Measurements from ENCODE around the gene EHBP1. TPM values are rescaled to one million over a fixed set of nuclear protein-coding genes. Genes with fewer than 3 reads are reported as not detected.

EHBP1 gene
- total RNA-seq, 6 donors from 2014 or later: 36.2 to 78.5 (median 43.2) TPM

GRCh38 chr2:62956651-62957050 is 251.1 kb downstream of the EHBP1 start:
- Histone ChIP-seq H3K4me1 (no peaks in the 10 kb centered on the region), H3K9me3 (no peaks in the 10 kb centered on the region), H3K27me3 (no peaks in the 10 kb centered on the region), H3K27ac (no peak overlapping the region), H3K4me3 (no peak overlapping the region), H3K36me3 (peaks cover 0 to 6% (median 0%) of the 10 kb centered on the region in 4 donors)
- no peak for TF ChIP-seq POLR2A (IDR thresholded peaks at IDR 0.05)
- TF ChIP-seq POLR2AphosphoS5 (IDR thresholded peaks at IDR 0.05): no peak
- TF ChIP-seq, protein P1, sequence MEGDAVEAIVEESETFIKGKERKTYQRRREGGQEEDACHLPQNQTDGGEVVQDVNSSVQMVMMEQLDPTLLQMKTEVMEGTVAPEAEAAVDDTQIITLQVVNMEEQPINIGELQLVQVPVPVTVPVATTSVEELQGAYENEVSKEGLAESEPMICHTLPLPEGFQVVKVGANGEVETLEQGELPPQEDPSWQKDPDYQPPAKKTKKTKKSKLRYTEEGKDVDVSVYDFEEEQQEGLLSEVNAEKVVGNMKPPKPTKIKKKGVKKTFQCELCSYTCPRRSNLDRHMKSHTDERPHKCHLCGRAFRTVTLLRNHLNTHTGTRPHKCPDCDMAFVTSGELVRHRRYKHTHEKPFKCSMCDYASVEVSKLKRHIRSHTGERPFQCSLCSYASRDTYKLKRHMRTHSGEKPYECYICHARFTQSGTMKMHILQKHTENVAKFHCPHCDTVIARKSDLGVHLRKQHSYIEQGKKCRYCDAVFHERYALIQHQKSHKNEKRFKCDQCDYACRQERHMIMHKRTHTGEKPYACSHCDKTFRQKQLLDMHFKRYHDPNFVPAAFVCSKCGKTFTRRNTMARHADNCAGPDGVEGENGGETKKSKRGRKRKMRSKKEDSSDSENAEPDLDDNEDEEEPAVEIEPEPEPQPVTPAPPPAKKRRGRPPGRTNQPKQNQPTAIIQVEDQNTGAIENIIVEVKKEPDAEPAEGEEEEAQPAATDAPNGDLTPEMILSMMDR (IDR thresholded peaks at IDR 0.05): no peak
- no peak for TF ChIP-seq EP300 (IDR thresholded peaks at IDR 0.05)
- no peak for DNase-seq
- ATAC-seq (ENCODE audit: low FRiP score in 2 of 2): no peak
- WGBS, 2 donors: 85 to 86% methylated on average over 2 of the region's 2 CpGs

DNA sequence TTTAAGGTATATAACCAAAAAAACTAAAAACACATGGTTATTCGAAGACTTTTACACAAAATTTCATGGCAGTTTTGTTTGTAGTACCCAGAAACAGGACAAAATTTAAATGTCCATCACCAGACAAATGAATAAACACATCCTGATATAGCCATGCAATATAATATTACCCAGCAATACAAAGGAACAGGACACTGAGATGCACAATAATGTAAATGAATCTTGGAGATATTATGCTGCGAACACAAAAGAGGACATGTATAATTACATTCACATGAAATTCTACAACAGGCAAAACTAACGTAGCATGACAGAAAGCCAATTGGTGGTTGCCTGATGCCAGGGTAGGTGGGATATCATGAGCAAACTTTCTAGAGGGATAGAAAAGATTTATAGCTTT is 252.7 kb downstream of the EHBP1 start:
- WGBS, 2 donors: 95 to 99% methylated on average over 3 of the region's 3 CpGs
- no peak for TF ChIP-seq POLR2A (IDR thresholded peaks at IDR 0.05)
- TF ChIP-seq, protein P1 (IDR thresholded peaks at IDR 0.05): no peak
- TF ChIP-seq POLR2AphosphoS5 (IDR thresholded peaks at IDR 0.05): no peak
- no peak for TF ChIP-seq EP300 (IDR thresholded peaks at IDR 0.05)
- ATAC-seq (ENCODE audit: low FRiP score in 2 of 2) (no peak), DNase-seq (no peak)
- peaks cover 0 to 6% (median 0%) of the 10 kb centered on the region in 4 donors for H3K36me3 ChIP-seq
- no peaks in the 10 kb centered on the region for H3K27me3 ChIP-seq
- no peaks in the 10 kb centered on the region for H3K9me3 ChIP-seq
- no peaks in the 10 kb centered on the region for H3K4me1 ChIP-seq
- H3K4me3 ChIP-seq: no peak overlapping the region
- no peak overlapping the region for H3K27ac ChIP-seq

DNA sequence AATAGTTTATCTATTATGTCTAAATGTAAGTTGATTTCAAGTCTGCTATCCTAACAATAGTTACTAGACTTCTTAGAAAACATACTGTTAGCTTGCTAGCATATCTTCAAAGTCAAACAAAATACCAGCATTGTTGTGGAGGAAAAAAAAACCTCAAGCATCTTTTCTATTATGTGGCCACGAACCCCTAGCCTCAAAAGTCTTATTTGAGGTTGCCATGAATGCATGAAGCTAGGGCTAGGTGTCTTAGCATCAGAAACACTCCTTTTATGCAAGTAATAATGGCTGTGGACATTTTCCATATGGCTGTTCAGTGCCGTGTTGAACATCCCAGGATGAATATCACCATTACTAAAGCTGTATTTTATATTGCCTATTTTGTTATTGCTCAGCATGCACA is 258.5 kb downstream of the EHBP1 start:
- TF ChIP-seq EP300 (IDR thresholded peaks at IDR 0.05) (no peak), POLR2AphosphoS5 (IDR thresholded peaks at IDR 0.05) (no peak), POLR2A (IDR thresholded peaks at IDR 0.05) (no peak)
- TF ChIP-seq, protein P1 (IDR thresholded peaks at IDR 0.05): no peak
- Histone ChIP-seq H3K36me3 (no peaks in the 10 kb centered on the region), H3K27ac (no peak overlapping the region), H3K4me1 (no peaks in the 10 kb centered on the region), H3K9me3 (no peaks in the 10 kb centered on the region), H3K4me3 (no peak overlapping the region), H3K27me3 (no peaks in the 10 kb centered on the region)
- ATAC-seq (ENCODE audit: low FRiP score in 2 of 2) (no peak), DNase-seq (no peak)
- WGBS, 2 donors: 87 to 88% methylated on average over 2 of the region's 2 CpGs

- Histone ChIP-seq H3K36me3 (no peaks in the 10 kb centered on the region), H3K27me3 (no peaks in the 10 kb centered on the region), H3K27ac (no peak overlapping the region), H3K4me1 (no peaks in the 10 kb centered on the region), H3K4me3 (no peak overlapping the region), H3K9me3 (no peaks in the 10 kb centered on the region)
- no peak for TF ChIP-seq POLR2AphosphoS5 (IDR thresholded peaks at IDR 0.05)
- no peak for TF ChIP-seq EP300 (IDR thresholded peaks at IDR 0.05)
- no peak for TF ChIP-seq POLR2A (IDR thresholded peaks at IDR 0.05)
- TF ChIP-seq, protein P1 (IDR thresholded peaks at IDR 0.05): no peak
- no peak for ATAC-seq (ENCODE audit: low FRiP score in 2 of 2)
- WGBS, 2 donors: 87% methylated on average over 7 of the region's 7 CpGs
- no peak for DNase-seq
Measured at GRCh38 chr2:62964671-62965070, 259.2 kb downstream of the EHBP1 start.

GRCh38 chr2:62966991-62967390 is 261.5 kb downstream of the EHBP1 start:
- no peaks in the 10 kb centered on the region for H3K9me3 ChIP-seq
- no peak overlapping the region for H3K27ac ChIP-seq
- H3K36me3 ChIP-seq: no peaks in the 10 kb centered on the region
- WGBS, 2 donors: 94 to 96% methylated on average over 6 of the region's 6 CpGs
- ATAC-seq (ENCODE audit: low FRiP score in 2 of 2) (no peak), DNase-seq (no peak)
- no peaks in the 10 kb centered on the region for H3K4me1 ChIP-seq
- TF ChIP-seq EP300 (IDR thresholded peaks at IDR 0.05) (no peak), POLR2AphosphoS5 (IDR thresholded peaks at IDR 0.05) (no peak), POLR2A (IDR thresholded peaks at IDR 0.05) (no peak)
- TF ChIP-seq, protein P1 (IDR thresholded peaks at IDR 0.05): no peak
- H3K27me3 ChIP-seq: no peaks in the 10 kb centered on the region
- H3K4me3 ChIP-seq: no peak overlapping the region

All from upper lobe of left lung (tissue), 6 donors.